GM21529 (cell line): ENCODE data around the gene CSNK2A2.

Source experiments
- ATAC-seq: cut with Tn5 transposase; IDR thresholded peaks from one replicate; pipeline ENCODE4 v1.9.1; 2021; ENCODE audit not compliant: unreplicated experiment

CSNK2A2 gene

DNA sequence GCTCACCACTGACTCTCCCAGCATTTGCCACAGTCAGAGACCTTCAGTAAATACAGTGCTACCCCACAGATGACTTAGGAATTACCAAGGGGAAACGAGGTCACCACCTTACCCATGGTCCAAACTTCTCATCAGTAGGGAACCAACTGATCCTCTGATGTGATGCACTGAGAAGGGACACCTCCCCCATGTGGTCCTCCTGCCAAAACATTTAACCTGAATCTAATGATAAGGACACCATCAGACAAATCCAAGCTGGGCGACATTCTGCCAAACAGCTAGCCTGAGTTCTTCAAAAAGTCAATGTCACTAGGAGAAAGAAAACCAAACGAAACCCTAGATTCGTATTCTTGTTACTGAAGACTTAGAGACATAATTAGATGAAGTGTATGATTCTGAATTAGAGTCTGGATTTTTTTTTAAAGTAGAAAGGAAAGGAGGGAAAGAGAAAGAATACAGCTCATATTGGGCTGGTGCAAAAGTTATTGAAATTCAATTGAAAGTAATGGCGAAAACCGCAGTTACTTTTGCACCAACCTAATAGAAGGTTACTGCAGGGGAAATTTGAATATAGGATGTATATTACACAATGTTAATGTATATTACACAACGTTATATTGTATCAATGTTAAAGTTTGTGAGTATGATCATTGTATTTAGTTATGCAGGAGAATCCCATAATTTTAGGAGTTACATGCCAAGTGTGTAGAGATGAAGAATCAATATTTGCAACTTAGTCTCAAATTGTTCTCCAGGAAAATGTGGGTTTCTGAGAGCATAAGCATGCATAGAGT is 2.3 kb upstream of the CSNK2A2 start:
- no peak for ATAC-seq

DNA sequence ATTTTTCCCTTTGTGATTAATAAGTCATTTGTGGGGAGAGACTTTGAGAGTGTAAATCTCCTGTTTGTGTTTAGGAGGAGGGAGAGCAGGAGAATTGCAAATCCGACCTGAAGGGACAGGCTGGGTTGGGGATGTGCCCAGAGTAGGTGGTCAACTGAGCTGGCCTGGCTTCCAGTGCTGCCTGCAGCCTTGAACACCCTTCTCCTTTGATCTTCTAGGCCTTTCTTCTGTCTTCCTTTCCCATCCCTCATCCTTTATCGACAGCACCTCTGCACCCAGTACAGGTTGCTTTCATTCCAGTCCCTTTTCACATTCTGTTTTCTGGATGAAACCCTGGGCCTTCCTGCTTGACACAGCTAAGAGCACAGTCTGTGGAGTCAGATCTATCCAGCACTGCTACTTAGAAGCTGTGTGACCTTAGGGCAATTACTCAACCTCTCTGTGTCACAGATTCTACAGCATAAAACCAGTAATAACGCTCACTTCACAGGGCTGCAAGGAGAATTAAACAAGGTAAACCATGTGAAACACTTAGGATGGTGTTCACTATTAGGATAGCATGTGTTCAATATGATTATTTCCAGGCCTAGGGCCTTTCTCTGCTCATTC is 1.0 kb upstream of the CSNK2A2 start:
- ATAC-seq = no peak

DNA sequence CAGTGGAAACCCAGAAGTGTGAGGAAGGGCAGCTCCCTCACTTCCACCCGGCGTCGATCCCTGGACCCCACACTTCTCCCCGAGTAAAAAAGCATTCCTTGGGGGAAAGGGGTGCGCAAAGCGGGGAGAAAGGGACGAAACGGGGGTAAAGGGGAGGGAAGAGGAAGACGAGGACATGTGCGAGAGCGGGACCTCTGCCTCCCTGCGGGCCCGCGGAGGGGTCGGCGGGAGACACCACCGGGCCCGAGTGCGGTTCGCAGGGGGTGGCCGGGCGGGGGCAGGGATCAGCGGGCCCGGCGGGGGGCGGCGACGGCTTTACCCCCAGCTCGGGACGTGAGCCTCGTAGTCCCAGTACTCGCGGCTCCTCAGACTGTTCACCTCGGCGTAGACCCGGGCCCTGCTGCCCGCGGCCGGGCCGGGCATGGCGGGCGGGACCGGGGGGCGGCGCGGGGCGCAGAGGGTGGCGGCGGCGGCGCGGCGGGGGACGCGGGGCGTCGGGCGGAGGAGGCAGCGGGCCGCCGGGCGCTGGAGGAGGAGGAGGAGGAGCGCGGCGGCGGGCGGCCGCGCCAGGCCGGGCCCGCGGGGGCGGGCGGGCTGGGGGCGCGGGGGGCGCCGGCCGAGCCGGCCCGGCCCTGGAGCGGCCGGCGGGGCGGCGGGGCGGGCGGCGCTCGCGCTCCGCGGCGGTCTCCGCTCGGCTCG is 443 bp downstream of the CSNK2A2 start:
- ATAC-seq = peak; percentile 24

DNA sequence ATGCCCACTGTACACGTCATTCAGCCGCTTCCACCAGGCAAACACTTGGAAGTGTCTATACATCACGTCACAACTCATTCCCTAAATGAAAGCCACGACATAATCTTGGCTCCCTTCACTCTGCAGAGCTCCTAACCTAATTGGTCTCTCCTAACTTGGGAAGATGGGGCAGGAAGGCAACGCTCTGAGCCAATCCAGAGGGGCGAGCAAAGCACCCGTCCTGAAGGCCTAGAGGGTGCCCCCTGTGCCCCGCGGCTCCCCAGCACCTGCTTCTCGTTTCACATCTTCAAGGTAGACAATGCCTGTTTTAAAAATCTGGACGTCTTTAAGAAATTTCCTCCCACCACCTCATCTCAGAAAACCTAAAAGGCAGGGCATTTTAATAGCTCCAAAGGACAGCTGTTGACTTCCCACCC is 1.0 kb downstream of the CSNK2A2 start:
- no peak for ATAC-seq

DNA sequence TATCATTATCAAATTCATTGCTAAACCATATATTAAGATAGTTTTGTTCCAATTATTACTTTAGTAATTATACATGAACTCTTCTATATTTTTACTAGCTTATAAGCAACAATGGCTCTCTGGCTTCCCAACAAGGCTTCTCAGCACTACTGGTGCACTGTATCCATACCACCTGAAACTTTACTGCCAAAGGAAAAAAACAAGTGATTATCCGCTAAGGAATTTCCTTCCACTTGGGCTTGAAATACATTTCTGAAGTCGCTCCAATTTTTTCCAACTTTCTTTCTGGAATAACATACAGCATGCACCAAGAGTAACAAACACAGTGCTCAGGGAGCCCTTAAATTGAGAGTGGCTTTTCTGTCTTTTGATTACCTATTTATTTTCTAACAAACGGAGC is 2.1 kb downstream of the CSNK2A2 start:
- no peak for ATAC-seq

DNA sequence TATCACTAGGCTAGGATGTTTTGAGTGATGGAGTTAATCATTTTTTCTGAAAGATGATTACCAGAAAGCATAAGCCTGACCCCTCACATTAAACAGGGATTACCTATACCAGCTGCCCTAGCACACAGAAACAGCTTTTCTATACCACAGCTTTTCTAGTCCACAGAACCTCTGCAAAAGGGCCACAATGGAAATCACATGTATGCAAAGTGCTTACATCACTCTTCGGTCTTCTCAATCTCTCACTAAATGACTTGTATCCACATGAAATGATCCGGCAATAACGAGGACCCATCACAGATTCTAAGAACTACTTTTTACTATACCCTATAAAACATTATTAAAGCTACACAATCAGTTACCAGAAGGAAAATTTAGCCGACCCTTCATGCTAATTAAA is 2.6 kb downstream of the CSNK2A2 start:
- no peak for ATAC-seq

DNA sequence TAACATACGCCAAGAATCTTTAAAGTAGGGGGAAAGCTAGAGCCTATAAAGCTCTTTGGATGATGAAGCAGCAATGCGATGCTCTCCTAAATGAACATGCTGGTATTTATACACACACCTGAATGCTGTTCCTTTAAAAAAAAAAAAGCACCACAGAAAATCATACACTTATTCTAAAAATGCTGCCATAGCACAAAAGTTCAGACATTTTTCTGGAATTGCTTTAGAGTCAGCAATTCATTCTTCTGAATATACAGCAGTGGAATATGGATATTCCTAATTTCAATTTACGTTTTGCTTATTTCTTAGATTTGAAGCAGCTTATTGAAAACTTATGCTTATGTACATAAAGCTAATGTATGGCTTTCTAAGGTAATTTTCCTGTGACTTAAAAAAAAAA is 3.1 kb downstream of the CSNK2A2 start:
- no peak for ATAC-seq

DNA sequence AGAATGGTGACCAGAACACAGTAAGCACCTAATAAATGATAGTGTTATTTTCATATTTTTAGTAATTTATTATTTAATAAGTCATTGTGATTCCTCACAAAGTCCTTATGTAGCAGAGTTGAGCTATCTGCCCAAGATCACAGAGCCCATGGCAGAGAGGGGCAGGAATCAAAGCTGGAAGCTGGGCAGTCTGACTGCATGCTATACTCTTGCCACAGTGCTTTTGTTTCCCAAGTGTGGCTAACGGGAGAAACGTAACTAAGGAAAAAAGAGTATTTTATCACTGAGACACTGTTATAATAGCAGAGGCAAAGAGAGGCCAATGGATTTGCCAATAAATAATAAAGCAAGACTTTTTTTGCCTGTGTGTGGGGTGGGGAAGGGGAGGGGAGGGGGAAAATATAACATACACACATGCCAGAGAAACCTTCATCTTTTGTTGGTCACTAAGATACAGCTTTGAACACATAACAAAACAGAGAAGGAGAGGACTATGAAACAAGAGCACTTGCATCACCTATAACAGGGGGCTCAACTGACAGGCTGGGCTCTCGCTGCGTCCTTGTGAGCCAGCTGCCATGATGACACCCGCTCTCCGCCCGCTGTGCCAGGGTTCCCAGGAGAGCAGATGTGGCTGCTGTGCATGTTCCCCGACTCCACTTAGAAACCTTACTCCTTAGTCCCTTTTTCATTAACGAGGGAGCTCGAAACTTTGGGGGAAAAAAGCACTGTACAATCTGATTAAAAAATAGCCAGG is 10.1 kb downstream of the CSNK2A2 start:
- no peak for ATAC-seq

DNA sequence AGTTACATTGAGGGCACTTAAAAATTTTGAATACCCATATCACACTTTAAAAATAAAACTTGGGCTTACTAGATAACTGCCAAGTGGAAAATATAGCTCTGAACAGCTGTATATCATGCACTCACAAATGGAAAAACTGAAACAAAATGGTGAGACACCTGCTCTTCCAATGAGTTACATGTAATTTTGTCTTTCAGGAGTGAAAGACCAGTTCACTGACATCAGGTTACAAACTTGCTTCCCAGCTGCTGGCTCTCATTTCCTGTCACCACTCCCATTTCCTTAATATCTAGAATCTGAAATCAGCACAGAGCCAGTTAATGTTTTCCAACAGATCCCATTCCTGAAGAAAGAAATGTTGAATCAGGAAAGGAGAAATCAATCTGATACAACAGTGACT is 10.8 kb downstream of the CSNK2A2 start:
- no peak for ATAC-seq

DNA sequence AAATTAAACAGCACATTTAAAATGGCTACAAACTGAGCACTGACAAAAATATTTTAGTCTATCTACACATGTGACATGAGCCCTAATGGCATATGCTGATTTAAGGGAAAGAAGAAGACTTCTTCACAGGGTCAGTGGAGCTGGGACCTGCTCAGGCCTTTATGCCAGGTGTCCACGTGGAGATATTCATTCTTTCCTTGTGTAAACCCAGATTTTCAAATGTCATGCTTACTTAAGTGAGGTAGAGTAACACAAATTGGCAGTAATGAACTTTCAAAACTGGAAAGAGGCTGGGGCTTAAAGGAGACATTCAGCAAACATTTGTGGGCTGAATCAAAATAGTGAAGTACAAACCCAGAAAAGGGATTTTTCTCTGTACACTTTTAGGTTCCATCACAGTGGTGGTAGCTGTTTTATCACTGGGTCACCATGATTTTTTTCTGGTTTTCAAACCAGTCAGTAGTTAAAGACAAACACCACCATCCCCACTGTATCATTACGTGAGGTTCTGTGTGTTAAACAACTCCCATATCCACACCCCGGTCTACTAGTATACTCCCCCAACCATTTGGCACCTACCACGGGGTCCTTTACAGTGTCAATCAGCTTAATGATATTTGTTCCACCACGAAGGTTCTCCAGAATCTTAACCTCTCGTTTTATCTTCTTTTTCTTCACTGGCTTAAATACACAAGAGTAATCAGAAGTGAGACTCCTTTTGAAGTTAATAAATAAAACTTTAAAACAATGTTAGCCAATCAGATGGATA is 11.5 kb downstream of the CSNK2A2 start:
- no peak for ATAC-seq

DNA sequence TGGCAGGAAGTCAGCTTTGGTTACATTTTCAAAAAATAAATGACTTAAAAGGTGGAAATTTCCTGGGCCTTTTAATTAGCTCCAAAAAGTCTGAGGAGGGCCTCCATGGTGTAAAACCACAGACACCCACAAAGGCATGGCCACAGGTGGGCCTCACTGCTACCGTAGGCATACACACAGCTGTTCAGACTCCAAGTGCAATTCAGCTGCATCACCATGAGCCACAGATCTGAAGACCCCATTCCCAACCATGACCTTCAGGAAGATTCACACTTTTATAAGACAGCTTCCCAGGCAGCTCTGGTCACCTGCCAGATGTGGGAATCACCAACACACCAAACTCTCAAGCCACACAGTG is 20.6 kb downstream of the CSNK2A2 start:
- no peak for ATAC-seq

DNA sequence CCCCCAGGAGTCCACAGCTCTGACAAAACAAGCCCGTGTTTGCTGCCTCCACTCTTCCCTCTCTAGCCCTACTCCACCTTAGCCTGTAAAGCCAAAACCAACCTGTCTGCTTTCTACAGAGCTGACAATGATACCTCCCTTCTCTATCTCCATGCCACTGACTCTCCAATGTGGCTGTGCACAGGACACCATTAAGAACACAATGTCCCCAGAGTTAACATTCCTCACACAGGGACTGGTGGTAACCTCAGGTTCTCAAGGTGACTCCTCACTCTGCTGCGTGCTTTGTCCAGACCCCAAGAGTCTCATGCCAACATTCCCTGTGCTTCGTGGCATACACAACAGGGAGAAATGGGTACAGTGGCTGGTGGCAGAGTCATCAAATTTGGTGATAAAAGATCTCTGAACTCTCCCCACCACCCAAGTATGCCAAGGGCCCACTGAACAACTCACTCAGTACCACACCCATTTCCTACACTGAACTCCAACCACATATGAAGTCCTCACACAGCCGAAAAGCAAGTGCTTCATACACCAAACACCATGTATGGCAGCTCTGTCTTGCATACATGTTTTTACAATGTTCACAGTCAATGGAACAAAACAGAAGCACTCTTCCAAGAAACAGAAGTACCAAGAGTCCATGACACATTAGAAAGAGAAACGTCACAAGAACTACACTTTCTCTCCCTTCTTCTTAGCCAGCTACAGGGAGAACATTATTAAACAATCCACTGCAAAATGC is 21.1 kb downstream of the CSNK2A2 start:
- no peak for ATAC-seq

DNA sequence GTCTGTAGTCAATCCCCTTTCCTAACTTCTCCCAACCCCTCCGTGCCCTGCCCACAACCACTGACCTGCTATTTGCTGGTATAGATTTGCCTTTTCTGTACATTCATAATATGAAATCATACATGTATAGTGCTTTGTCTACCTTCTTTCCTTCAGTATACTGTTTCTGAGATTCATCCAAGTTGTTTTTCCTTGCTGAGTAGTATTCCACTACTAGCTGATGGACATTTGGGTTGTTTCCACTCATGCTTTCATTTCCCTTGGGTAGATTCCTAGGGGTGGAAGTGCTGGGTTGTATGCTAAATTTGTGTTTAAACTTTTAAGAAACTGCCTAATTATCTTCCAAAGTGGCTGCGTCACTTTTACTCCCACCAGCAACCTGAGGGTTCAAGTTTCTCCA is 27.7 kb downstream of the CSNK2A2 start:
- no peak for ATAC-seq

DNA sequence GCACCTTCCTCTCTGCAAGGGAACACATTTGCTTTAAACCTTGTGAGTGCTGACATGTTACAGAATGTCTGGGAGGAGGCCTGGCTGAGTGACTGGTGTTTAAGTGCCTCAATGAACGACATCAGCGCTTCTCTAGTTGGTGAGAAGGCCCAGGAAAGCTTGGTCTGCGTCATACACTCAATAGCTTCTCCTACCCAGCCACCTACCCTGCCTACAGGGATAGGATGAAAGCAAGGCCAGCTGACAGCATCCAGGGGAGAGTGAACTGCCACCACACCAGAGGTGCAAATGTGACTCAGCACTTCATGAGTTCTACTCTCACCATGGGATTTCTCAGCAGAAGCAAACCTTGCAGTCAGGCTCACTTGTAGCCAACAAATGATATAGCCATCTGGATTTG is 37.1 kb downstream of the CSNK2A2 start:
- ATAC-seq = no peak

DNA sequence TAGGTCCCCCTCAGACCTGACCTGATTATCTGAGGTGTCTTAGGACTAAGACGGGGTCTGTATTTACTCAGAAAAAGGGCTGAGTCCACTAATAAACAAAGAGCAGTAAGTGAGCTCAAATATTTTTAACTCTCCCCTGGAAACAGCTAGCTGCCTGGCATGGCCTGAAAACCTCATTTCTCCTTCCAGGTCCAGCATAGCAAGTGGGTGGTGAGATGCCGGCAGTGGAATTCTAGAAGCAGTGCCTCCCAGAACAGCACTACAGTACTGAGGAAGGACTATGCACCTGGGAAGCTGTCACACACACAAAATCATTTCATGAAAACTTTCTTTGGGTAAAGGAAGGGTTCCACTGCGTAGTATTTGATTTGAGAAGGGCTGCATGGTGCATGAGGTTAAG is 39.2 kb downstream of the CSNK2A2 start:
- no peak for ATAC-seq

DNA sequence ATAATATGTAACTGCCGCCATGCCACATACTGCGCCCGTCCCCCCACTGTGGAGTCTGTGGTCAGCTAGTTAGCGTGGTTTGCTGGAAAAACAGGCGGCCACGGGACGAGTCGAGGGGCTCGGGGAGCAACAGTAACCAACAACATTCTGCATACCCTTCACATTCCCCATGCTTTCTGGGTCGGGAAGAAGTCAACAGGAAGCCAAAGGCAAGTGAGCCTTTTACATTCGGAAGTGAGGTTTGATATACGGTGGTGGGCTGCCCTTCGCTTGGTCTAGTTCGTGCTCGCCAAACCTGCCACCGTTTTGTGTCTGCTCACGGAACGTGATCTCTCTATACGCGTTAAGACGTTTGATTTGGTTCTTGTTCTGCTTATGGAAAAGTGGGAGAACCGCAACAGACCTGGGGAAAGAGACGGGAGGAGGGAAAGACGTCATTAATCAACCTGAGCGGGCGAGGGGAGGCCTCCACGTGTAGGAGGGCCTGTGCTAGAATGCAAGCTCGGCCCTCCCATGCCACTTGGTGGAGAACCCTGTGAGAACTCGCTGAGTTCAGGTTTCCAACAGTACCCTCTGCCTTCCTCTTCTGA is 39.9 kb downstream of the CSNK2A2 start:
- no peak for ATAC-seq

DNA sequence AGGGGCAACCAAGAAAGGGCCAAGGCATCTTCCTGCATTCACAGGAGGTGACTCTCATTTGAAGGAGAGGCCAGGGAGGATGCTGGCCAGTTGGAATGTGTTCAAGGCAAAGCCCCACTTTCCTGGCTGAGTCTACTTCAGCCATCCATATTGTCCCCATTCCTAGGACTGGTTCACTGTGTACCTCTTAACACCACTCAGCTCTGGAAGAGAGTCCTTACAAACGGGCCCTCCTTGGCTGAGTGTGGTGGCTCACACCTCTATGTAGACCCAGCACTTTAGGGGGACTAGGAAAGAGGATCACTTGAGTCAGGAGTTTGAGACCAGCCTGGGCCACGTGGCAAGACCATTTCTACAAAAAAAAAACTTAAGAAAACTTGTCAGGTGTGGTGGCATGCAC is 40.7 kb downstream of the CSNK2A2 start:
- no peak for ATAC-seq

DNA sequence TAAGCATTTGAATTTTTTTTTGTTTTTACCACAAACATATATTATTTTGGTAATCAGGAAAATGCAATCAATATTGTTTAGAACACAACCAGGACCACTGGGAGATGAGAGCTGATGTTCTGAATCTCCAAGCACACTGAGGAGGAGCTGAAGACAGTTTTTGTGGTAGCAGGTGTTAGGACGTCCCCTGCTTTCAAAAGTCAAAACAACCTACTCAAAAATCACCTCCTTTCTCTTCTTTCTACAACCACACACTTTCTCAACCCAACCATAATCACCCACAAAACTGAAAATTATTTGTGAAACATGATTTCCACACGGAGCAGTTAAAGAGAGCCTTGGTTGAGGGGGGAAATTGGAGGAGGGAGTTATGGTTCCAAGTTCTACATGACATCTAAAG is 42.1 kb downstream of the CSNK2A2 start:
- no peak for ATAC-seq

DNA sequence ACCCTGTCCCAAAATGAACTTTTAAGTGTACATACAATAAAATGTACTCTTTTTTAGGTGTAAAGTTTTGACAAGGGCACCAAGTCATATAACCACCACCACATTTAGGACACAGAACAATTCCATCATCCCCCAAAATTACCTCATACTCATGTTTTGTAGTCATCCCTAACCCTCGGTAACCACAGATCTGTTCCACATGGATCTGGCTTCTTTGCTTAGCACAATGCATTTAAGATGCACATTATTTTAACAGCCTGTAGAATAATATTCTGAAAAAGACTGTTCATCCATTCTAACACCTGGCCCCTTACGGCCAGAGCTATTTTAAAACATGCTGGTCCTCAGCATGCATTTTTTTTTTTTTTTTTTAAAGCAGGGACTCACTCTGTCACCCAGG is 43.6 kb downstream of the CSNK2A2 start:
- ATAC-seq = no peak
